ENCODE measurements around the gene ANO2.

The ANO2 gene

GRCh38 chr12:5718073-5718472 lies 227.0 kb downstream of the ANO2 start:
- H3K27ac ChIP-seq (ENCODE audit: low read length, poor library complexity, severe bottlenecking), result no peak overlapping the region
- H2BK120ac ChIP-seq (ENCODE audit: low read depth, low read length), result no peak overlapping the region
- H3K36me3 ChIP-seq (ENCODE audit: control insufficient read depth in 1 of 2, insufficient read depth in 2 of 2, low read depth in 1 of 2, low read length in 2 of 2), result no peaks in the 10 kb centered on the region
- no peak overlapping the region for H3K4ac ChIP-seq (ENCODE audit: low read depth in 1 of 2, low read length in 2 of 2)
- no peak overlapping the region for H3K4me2 ChIP-seq (ENCODE audit: low read length, poor library complexity, severe bottlenecking)
- no peak overlapping the region for H2BK5ac ChIP-seq (ENCODE audit: low read depth, low read length, poor library complexity, severe bottlenecking)
- no peak overlapping the region for H3K18ac ChIP-seq (ENCODE audit: low read depth in 1 of 2, low read length in 2 of 2)
- no peak overlapping the region for H2AFZ ChIP-seq (ENCODE audit: low read depth, low read length)
- no peak for DNase-seq
- peaks cover 0 to 15% of the 10 kb centered on the region in 2 experiments for H3K27me3 ChIP-seq (ENCODE audit: control insufficient read depth in 1 of 2, insufficient read depth in 1 of 2, low read length in 2 of 2)
- no peak overlapping the region for H3K9ac ChIP-seq (ENCODE audit: low read length)
- H2BK12ac ChIP-seq (ENCODE audit: low read length in 2 of 2), result no peak overlapping the region
- no peak overlapping the region for H3K23ac ChIP-seq (ENCODE audit: low read length in 2 of 2)
- peaks cover 9% of the 10 kb centered on the region for H3K4me1 ChIP-seq (ENCODE audit: control insufficient read depth, insufficient read depth, low read depth, low read length)
- 77% methylated on average over 4 of the region's 5 CpGs for WGBS
- no peaks in the 10 kb centered on the region for H3K79me1 ChIP-seq (replicated peaks; ENCODE audit: low read length, poor library complexity, severe bottlenecking)
- H4K8ac ChIP-seq (ENCODE audit: low read length), result no peak overlapping the region
- H3K9me3 ChIP-seq (ENCODE audit: control insufficient read depth, low read length), result no peaks in the 10 kb centered on the region
- H2BK15ac ChIP-seq (ENCODE audit: low read depth, poor library complexity, severe bottlenecking), result no peak overlapping the region
- H3K14ac ChIP-seq (ENCODE audit: low read length in 2 of 2), result no peak overlapping the region
- no peak overlapping the region for H4K91ac ChIP-seq (ENCODE audit: low read length)
- no peak overlapping the region for H2AK5ac ChIP-seq (ENCODE audit: low read length, severe bottlenecking)
- H3K4me3 ChIP-seq (ENCODE audit: insufficient read depth in 1 of 2, low read depth in 1 of 2, low read length in 2 of 2), result no peak overlapping the region

GRCh38 chr12:5716976-5717375 lies 228.1 kb downstream of the ANO2 start:
- H3K18ac ChIP-seq (ENCODE audit: low read depth in 1 of 2, low read length in 2 of 2), result no peak overlapping the region
- H2BK5ac ChIP-seq (ENCODE audit: low read depth, low read length, poor library complexity, severe bottlenecking), result no peak overlapping the region
- no peak overlapping the region for H3K23ac ChIP-seq (ENCODE audit: low read length in 2 of 2)
- H3K27me3 ChIP-seq (ENCODE audit: control insufficient read depth in 1 of 2, insufficient read depth in 1 of 2, low read length in 2 of 2), result peaks cover 0 to 14% of the 10 kb centered on the region in 2 experiments
- H3K36me3 ChIP-seq (ENCODE audit: control insufficient read depth in 1 of 2, insufficient read depth in 2 of 2, low read depth in 1 of 2, low read length in 2 of 2), result no peaks in the 10 kb centered on the region
- H3K4me1 ChIP-seq (ENCODE audit: control insufficient read depth, insufficient read depth, low read depth, low read length), result peaks cover 9% of the 10 kb centered on the region
- no peak overlapping the region for H4K91ac ChIP-seq (ENCODE audit: low read length)
- H3K4ac ChIP-seq (ENCODE audit: low read depth in 1 of 2, low read length in 2 of 2), result no peak overlapping the region
- DNase-seq, result no peak
- H3K9me3 ChIP-seq (ENCODE audit: control insufficient read depth, low read length), result no peaks in the 10 kb centered on the region
- 90% methylated on average over 3 of the region's 3 CpGs for WGBS
- H3K9ac ChIP-seq (ENCODE audit: low read length), result no peak overlapping the region
- no peak overlapping the region for H3K4me3 ChIP-seq (ENCODE audit: insufficient read depth in 1 of 2, low read depth in 1 of 2, low read length in 2 of 2)
- H3K14ac ChIP-seq (ENCODE audit: low read length in 2 of 2), result no peak overlapping the region
- H2AK5ac ChIP-seq (ENCODE audit: low read length, severe bottlenecking), result peak overlapping the region; percentile 4
- H2BK15ac ChIP-seq (ENCODE audit: low read depth, poor library complexity, severe bottlenecking), result no peak overlapping the region
- no peak overlapping the region for H3K4me2 ChIP-seq (ENCODE audit: low read length, poor library complexity, severe bottlenecking)
- H4K8ac ChIP-seq (ENCODE audit: low read length), result no peak overlapping the region
- no peaks in the 10 kb centered on the region for H3K79me1 ChIP-seq (replicated peaks; ENCODE audit: low read length, poor library complexity, severe bottlenecking)
- no peak overlapping the region for H2AFZ ChIP-seq (ENCODE audit: low read depth, low read length)
- no peak overlapping the region for H2BK12ac ChIP-seq (ENCODE audit: low read length in 2 of 2)
- H3K27ac ChIP-seq (ENCODE audit: low read length, poor library complexity, severe bottlenecking), result no peak overlapping the region
- no peak overlapping the region for H2BK120ac ChIP-seq (ENCODE audit: low read depth, low read length)

GRCh38 chr12:5716201-5716600 lies 228.9 kb downstream of the ANO2 start:
- no peak overlapping the region for H3K23ac ChIP-seq (ENCODE audit: low read length in 2 of 2)
- WGBS, result 38% methylated on average over 1 of the region's 1 CpG
- H3K4me3 ChIP-seq (ENCODE audit: insufficient read depth in 1 of 2, low read depth in 1 of 2, low read length in 2 of 2), result no peak overlapping the region
- peaks cover 0 to 14% of the 10 kb centered on the region in 2 experiments for H3K27me3 ChIP-seq (ENCODE audit: control insufficient read depth in 1 of 2, insufficient read depth in 1 of 2, low read length in 2 of 2)
- no peaks in the 10 kb centered on the region for H3K9me3 ChIP-seq (ENCODE audit: control insufficient read depth, low read length)
- DNase-seq, result peak; percentile 66
- no peak overlapping the region for H2BK120ac ChIP-seq (ENCODE audit: low read depth, low read length)
- H3K27ac ChIP-seq (ENCODE audit: low read length, poor library complexity, severe bottlenecking), result peak overlapping the region; percentile 63
- H3K4me2 ChIP-seq (ENCODE audit: low read length, poor library complexity, severe bottlenecking), result no peak overlapping the region
- H3K79me1 ChIP-seq (replicated peaks; ENCODE audit: low read length, poor library complexity, severe bottlenecking), result no peaks in the 10 kb centered on the region
- no peak overlapping the region for H4K91ac ChIP-seq (ENCODE audit: low read length)
- no peak overlapping the region for H3K14ac ChIP-seq (ENCODE audit: low read length in 2 of 2)
- H4K8ac ChIP-seq (ENCODE audit: low read length), result no peak overlapping the region
- no peak overlapping the region for H2BK12ac ChIP-seq (ENCODE audit: low read length in 2 of 2)
- H2BK5ac ChIP-seq (ENCODE audit: low read depth, low read length, poor library complexity, severe bottlenecking), result no peak overlapping the region
- H2BK15ac ChIP-seq (ENCODE audit: low read depth, poor library complexity, severe bottlenecking), result no peak overlapping the region
- H3K4me1 ChIP-seq (ENCODE audit: control insufficient read depth, insufficient read depth, low read depth, low read length), result peaks cover 9% of the 10 kb centered on the region
- H3K9ac ChIP-seq (ENCODE audit: low read length), result no peak overlapping the region
- no peak overlapping the region for H2AFZ ChIP-seq (ENCODE audit: low read depth, low read length)
- no peaks in the 10 kb centered on the region for H3K36me3 ChIP-seq (ENCODE audit: control insufficient read depth in 1 of 2, insufficient read depth in 2 of 2, low read depth in 1 of 2, low read length in 2 of 2)
- H2AK5ac ChIP-seq (ENCODE audit: low read length, severe bottlenecking), result no peak overlapping the region
- no peak overlapping the region for H3K4ac ChIP-seq (ENCODE audit: low read depth in 1 of 2, low read length in 2 of 2)
- no peak overlapping the region for H3K18ac ChIP-seq (ENCODE audit: low read depth in 1 of 2, low read length in 2 of 2)

GRCh38 chr12:5715021-5715420 lies 230.0 kb downstream of the ANO2 start:
- Histone ChIP-seq H3K27ac (ENCODE audit: low read length, poor library complexity, severe bottlenecking) (no peak overlapping the region), H3K4me2 (ENCODE audit: low read length, poor library complexity, severe bottlenecking) (no peak overlapping the region), H3K4me3 (ENCODE audit: insufficient read depth in 1 of 2, low read depth in 1 of 2, low read length in 2 of 2) (no peak overlapping the region), H3K4ac (ENCODE audit: low read depth in 1 of 2, low read length in 2 of 2) (no peak overlapping the region), H3K23ac (ENCODE audit: low read length in 2 of 2) (no peak overlapping the region), H3K4me1 (ENCODE audit: control insufficient read depth, insufficient read depth, low read depth, low read length) (peaks cover 9% of the 10 kb centered on the region), H3K79me1 (replicated peaks; ENCODE audit: low read length, poor library complexity, severe bottlenecking) (no peaks in the 10 kb centered on the region), H3K27me3 (ENCODE audit: control insufficient read depth in 1 of 2, insufficient read depth in 1 of 2, low read length in 2 of 2) (peaks cover 0 to 14% of the 10 kb centered on the region in 2 experiments), H3K36me3 (ENCODE audit: control insufficient read depth in 1 of 2, insufficient read depth in 2 of 2, low read depth in 1 of 2, low read length in 2 of 2) (no peaks in the 10 kb centered on the region), H3K14ac (ENCODE audit: low read length in 2 of 2) (no peak overlapping the region), H2BK120ac (ENCODE audit: low read depth, low read length) (no peak overlapping the region), H4K91ac (ENCODE audit: low read length) (no peak overlapping the region), H3K9ac (ENCODE audit: low read length) (no peak overlapping the region), H3K9me3 (ENCODE audit: control insufficient read depth, low read length) (no peaks in the 10 kb centered on the region), H2AK5ac (ENCODE audit: low read length, severe bottlenecking) (no peak overlapping the region), H2BK5ac (ENCODE audit: low read depth, low read length, poor library complexity, severe bottlenecking) (no peak overlapping the region), H2BK15ac (ENCODE audit: low read depth, poor library complexity, severe bottlenecking) (no peak overlapping the region), H2BK12ac (ENCODE audit: low read length in 2 of 2) (no peak overlapping the region), H4K8ac (ENCODE audit: low read length) (no peak overlapping the region), H2AFZ (ENCODE audit: low read depth, low read length) (no peak overlapping the region), H3K18ac (ENCODE audit: low read depth in 1 of 2, low read length in 2 of 2) (no peak overlapping the region)
- no peak for DNase-seq
- WGBS, result 92% methylated on average over 3 of the region's 4 CpGs

All from mesenchymal stem cell (in vitro differentiated cells and primary cell).